Stromal cell of bone marrow (primary cell): ENCODE results near the gene CEP164.
"Not testable (repeated sequence)": the region's sequence is repeated elsewhere in the genome, so short reads cannot be mapped to it uniquely, and the experiment has no call there.

Source experiments
- DNase-seq: peaks from one replicate; pipeline ENCODE4 v3.0.0-alpha.2; 2012; ENCODE audit warnings: low read depth

Gene CEP164

GRCh38 chr11:117395476-117395875, 67.8 kb downstream of the CEP164 start:
- no peak for DNase-seq

DNA sequence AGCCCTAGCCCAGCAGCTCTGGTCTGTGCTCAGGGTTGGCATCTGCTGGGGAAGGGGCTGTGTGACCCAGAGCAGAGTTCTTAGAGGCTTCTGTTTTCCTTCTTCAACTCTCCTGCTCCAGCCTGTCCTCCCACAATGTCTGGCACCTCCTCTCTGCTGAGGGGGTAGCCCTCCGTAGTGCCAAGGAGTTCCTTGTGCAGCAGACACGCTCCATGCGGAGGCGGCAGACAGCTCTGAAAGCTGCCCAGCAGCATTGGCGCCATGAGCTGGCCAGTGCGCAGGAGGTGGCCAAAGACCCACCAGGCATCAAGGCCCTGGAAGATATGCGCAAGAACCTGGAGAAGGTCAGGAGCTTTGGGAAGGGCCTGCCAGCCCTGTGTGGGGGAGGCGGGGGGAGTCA, 69.3 kb downstream of the CEP164 start:
- DNase-seq: no peak

GRCh38 chr11:117398618-117399017, 71.0 kb downstream of the CEP164 start:
- DNase-seq: not testable (repeated sequence)

DNA sequence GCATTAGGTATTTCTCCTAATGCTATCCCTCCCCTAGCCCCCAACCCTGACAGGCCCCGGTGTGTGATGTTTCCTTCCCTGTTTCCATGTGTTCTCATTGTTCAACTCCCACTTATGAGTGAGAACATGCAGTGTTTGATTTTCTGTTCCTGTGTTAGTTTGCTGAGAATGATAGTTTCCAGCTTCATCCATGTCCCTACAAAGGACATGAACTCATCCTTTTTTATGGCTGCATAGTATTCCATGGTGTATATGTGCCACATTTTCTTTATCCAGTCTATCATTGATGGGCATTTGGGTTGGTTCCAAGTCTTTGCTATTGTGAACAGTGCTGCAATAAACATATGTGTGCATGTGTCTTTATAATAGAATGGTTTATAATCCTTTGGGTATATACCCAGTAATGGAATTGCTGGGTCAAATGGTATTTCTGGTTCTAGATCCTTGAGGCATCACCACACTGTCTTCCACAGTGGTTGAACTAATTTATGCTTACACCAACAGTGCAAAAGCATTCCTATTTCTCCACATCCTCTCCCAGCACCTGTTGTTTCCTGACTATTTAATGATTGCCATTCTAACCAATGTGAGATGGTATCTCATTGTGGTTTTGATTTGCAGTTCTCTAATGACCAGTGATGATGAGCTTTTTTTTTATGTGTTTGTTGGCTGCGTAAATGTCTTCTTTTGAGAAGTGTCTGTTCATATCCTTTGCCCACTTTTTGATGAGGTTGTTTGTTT, 71.6 kb downstream of the CEP164 start:
- DNase-seq: not testable (repeated sequence)

- DNase-seq: not testable (repeated sequence)
These were observed 78.2 kb downstream of the CEP164 start for GRCh38 chr11:117405898-117406297.

DNA sequence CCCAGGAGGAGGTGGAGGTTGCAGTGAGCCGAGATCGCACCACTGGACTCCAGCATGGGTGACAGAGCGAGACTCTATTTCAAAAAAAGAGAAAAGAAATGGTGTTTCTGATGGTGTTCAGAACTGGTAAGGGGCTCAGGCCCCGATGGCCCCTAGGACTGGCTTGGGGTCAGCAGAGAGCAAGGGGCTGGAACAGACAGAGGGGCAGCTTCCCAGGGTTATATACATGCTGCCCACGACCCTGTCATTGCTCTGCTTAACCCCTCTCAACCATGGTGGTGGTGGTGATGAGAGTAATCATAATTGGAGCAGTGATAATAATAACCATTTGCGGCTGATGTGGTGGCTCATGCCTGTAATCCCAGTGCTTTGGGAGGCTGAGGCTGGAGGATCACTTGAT, 79.4 kb downstream of the CEP164 start:
- DNase-seq: no peak

DNA sequence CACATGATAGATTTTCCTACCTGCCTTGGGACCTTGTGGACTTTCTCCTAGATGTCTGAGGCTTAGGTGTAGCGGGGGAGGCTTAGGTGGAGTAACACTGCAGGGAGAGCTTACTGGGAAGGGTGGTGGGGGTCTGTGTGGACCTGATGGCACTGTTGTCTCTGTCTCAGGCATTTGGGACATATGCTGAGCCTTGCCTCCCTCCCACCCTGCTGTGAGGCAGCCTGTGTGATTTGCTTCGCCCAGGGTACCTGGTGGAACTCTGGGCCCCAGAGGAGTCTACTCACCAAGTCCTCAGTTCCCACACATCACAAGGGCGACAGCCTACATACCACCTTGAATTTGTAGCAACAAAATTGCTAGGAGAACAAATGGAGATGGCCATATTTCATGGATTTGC, 80.7 kb downstream of the CEP164 start:
- no peak for DNase-seq

DNA sequence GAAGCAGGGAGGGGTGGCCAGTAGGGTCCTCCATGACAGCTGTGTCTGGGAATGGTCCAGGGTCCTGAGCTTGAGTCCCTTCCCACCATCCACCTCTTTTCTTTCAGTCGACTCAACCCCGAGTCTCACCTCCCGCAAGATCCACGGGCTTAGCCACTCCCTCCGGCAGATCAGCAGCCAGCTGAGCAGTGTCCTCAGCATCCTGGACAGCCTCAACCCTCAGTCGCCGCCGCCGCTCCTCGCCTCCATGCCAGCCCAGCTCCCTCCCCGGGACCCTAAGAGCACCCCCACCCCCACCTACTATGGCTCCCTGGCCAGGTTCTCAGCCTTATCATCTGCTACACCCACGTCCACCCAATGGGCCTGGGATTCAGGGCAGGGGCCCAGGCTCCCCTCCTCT, 81.9 kb downstream of the CEP164 start:
- DNase-seq: no peak

DNA sequence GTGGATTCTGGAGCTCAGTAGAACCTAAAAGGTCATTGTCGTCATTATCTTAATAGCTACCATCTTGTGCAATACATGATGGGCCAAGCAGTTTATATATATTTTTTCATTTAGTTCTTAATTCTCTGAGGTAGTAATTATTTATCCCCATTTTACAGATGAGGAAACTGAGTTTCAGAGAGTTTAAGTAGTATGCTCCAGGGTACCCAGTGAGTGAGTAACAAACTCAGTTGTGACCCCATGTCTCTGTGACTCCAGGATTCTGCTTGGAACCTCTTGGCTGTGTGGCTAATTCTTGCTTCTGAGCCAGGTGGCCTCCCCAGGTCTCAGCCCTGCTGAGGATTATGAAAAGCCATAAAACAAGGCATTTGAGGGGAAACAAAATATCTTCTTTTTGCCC, 82.6 kb downstream of the CEP164 start:
- no peak for DNase-seq

- DNase-seq: no peak
These were observed 83.4 kb downstream of the CEP164 start for GRCh38 chr11:117410861-117411710.

DNA sequence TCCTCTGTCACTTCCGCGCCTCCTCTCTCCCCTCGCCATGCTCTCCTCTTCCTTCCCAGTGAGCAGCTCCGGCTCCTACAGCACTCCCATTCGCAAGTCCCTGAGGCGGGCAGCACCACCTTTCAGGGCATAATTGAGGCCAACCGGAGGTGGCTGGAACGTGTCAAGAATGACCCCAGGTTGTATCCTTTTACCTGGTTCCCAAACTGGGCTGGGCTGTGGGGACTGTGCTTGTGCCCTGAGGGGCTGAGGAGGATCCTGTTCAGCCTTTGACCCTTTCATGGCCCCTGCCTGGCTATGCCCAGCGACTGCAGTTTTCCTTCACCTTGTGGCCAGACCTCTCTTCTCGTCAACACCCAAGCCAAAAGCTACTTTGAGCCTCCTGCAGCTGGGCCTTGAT, 84.1 kb downstream of the CEP164 start:
- no peak for DNase-seq

GRCh38 chr11:117412176-117412575, 84.5 kb downstream of the CEP164 start:
- DNase-seq: no peak

- no peak for DNase-seq
These were observed 85.1 kb downstream of the CEP164 start for GRCh38 chr11:117412653-117413275.

GRCh38 chr11:117413616-117414015, 86.0 kb downstream of the CEP164 start:
- no peak for DNase-seq

DNA sequence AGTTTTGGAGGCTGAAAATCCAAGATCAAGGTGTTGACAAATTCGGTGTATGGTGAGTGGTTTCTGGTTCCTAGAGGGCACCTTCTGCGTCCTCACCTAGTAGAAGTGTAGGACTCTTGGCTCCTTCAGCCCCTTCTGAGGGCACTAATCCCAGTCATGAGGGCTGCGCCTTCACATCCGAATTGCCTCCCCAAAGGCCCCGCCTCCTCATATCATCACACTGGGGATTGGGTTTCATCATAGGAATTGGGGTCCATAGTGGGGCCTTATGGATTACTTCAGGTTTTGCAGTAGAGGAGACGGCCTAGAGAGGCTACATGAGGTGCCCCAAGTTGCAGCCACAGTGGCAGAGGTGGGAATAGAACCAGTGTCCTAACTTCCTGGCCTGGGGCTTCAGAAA, 87.1 kb downstream of the CEP164 start:
- DNase-seq: no peak

DNA sequence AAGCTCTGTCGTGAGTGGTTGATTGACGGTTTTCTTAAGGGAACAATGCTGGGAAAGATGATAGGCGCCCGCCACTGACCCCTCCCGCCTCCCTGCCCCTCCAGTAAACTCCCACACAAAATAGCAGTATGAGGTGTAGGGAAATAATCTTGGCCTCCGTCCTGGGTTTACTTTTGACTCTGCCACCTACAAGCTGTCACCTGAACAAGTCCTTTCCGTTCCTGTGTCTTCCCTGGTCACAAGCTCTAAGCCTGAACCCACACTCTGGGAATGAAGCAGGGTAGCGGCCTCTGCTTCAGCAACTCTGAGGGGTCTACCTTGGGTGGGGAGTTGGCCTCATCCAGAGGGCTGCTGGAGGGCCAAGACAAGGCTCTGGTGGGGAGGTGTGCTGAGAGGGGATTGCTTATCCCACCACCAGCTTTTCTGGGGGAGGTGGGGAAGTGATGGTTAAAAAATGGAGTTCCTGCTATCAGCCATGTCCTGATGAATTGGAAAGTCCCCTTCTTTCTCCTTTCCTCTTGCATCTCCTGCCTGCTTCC, 87.8 kb downstream of the CEP164 start:
- DNase-seq: no peak

DNA sequence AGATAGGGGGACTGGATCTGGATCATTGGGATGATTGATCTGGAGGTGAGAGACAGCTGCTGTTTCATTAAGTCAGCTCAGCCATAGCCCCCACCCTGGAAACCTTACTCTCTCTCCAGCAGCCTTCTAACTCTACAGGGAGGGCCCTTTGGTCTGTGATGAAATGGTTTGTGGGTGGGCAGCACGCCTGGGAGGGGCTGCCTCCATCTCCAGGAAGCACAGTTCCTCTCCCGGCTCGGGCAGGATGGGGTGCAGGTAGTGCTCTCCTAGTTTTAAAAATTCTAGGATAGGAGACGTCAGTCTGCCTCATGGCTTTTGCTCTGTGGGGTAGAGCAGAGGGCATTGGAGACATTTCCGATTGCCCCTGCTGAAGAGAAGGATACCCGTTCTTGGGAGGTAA, 89.7 kb downstream of the CEP164 start:
- no peak for DNase-seq

GRCh38 chr11:117417856-117418255, 90.2 kb downstream of the CEP164 start:
- no peak for DNase-seq

- no peak for DNase-seq
These were observed 91.3 kb downstream of the CEP164 start for GRCh38 chr11:117418737-117419481.

DNA sequence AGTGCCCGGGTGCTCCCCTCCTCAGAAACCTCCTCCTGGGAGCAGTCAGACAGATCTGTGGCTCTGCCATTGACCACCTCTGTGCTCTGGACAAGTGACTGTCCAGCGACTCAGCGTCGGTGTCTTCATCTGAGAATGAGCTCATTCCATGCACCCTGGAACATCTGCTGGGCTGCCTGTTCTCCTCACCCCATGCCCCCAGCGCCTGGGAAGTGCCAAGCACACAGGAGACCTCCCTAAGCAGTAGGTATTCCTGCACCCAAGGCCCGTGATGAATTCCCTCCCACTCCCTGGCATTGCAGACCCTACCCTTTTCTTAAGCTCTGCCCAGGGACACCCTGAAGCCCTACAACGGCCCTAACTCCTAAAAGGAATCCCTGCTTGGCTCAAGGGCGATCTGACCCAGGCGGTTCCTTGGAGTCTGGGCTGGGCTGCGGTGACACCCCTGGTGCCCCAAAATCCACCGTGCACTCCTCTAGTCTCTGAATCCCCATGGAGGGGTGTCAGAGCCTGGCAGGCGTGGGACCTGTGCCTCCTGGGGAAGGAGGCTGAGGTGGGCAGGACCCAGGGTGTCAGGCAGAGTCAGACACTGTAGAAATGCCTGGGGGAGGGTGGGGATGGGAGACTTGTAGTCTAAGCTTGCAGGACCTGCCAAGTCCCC, 92.0 kb downstream of the CEP164 start:
- DNase-seq: no peak

- DNase-seq: no peak
These were observed 92.5 kb downstream of the CEP164 start for GRCh38 chr11:117420143-117420485.

DNA sequence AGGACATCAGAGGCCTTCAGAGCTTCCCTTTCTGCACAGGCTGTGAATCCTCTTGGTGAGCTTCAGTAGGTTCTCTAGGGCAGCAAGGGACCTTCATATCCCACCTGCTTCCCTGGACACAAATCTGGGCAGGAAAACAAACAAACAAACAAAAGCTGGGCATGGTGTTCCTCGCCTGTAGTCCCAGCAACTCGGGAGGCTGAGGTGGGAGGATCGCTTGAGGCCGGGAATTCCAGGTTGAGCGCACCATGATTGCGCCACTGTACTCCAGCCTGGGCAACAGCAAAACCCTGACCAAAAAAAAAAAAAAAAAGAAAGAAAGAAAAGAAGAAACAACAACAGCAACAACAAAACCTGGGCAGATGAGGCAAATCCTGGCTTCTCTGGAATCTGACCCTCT, 92.9 kb downstream of the CEP164 start:
- no peak for DNase-seq
